Ascending aorta (tissue), 2 donors: ENCODE data around the gene AURKA. TPM values are rescaled to one million over a fixed set of nuclear protein-coding genes. Genes with fewer than 3 reads are reported as not detected.

Experiments
- DNase-seq, 2 donors: peaks; one replicate each; pipeline ENCODE4 v3.0.0-alpha.2; 2019; ENCODE audit warnings: low spot score in 2 of 2
- H3K27ac ChIP-seq, 2 donors: fragments of 200-600 bp; sonication (generic); one replicate each; pipeline ENCODE4 v1.5.1; 2016 to 2017; ENCODE audit warnings: mild to moderate bottlenecking in 1 of 2
- H3K27me3 ChIP-seq: fragments of 200-600 bp; sonication (generic); one replicate; pipeline ENCODE4 v1.5.1; 2017
- H3K36me3 ChIP-seq, 2 donors: fragments of 200-600 bp; sonication (generic); one replicate each; pipeline ENCODE4 v1.5.1; 2016
- H3K4me1 ChIP-seq, 2 donors: fragments of 200-600 bp; sonication (generic); one replicate each; pipeline ENCODE4 v1.5.1; 2016 to 2017; ENCODE audit warnings: mild to moderate bottlenecking in 1 of 2
- H3K4me3 ChIP-seq, 2 donors: fragments of 200-600 bp; sonication (generic); one replicate each; pipeline ENCODE4 v1.5.1; 2016 to 2017; ENCODE audit warnings: mild to moderate bottlenecking in 1 of 2
- H3K9me3 ChIP-seq, 2 donors: fragments of 200-600 bp; sonication (generic); one replicate each; pipeline ENCODE4 v1.5.1; 2016
- intact Hi-C: fragments of 100-400 bp; cut with DNase I; formaldehyde crosslinking; loops from one replicate; pipeline ENCODE4 v1.15.1; 2023
- total RNA-seq: library from RNA; depleted of rRNA; stranded (reverse); fragments of >200 nt; gene quantifications from one replicate; pipeline ENCODE4 v1.1.0, GENCODE V29; 2016
- TF ChIP-seq, protein P1 (sequence below), 3 experiments: fragments of 200-600 bp in 2 of 3; fragments of 450-650 bp in 1 of 3; sonication (generic) in 2 of 3; IDR thresholded peaks; one replicate each; pipeline ENCODE4 v1.5.1; 2016 to 2019; ENCODE audit warnings: antibody characterized with exemption in 3 of 3, mild to moderate bottlenecking in 1 of 3, moderate library complexity in 1 of 3

The AURKA gene
- total RNA-seq, 1 donor from 2014 or later: not detected

GRCh38 chr20:56353356-56353755 is 38.7 kb downstream of the AURKA start:
- intact Hi-C loops: no loop called here
- TF ChIP-seq, protein P1, sequence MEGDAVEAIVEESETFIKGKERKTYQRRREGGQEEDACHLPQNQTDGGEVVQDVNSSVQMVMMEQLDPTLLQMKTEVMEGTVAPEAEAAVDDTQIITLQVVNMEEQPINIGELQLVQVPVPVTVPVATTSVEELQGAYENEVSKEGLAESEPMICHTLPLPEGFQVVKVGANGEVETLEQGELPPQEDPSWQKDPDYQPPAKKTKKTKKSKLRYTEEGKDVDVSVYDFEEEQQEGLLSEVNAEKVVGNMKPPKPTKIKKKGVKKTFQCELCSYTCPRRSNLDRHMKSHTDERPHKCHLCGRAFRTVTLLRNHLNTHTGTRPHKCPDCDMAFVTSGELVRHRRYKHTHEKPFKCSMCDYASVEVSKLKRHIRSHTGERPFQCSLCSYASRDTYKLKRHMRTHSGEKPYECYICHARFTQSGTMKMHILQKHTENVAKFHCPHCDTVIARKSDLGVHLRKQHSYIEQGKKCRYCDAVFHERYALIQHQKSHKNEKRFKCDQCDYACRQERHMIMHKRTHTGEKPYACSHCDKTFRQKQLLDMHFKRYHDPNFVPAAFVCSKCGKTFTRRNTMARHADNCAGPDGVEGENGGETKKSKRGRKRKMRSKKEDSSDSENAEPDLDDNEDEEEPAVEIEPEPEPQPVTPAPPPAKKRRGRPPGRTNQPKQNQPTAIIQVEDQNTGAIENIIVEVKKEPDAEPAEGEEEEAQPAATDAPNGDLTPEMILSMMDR (IDR thresholded peaks at IDR 0.05): no peak
- no peaks in the 10 kb centered on the region for H3K27me3 ChIP-seq
- no peak overlapping the region for H3K27ac ChIP-seq
- H3K36me3 ChIP-seq: no peaks in the 10 kb centered on the region
- peaks cover 0 to 3% of the 10 kb centered on the region in 2 donors for H3K4me1 ChIP-seq
- no peaks in the 10 kb centered on the region for H3K9me3 ChIP-seq
- H3K4me3 ChIP-seq: no peak overlapping the region
- DNase-seq: no peak

- H3K36me3 ChIP-seq: no peaks in the 10 kb centered on the region
- H3K9me3 ChIP-seq: no peaks in the 10 kb centered on the region
- no peak for DNase-seq
- H3K27ac ChIP-seq: no peak overlapping the region
- TF ChIP-seq, protein P1 (IDR thresholded peaks at IDR 0.05): no peak
- intact Hi-C loops: no loop called here
- H3K4me1 ChIP-seq: no peaks in the 10 kb centered on the region
- no peak overlapping the region for H3K4me3 ChIP-seq
- H3K27me3 ChIP-seq: no peaks in the 10 kb centered on the region
Measured at GRCh38 chr20:56352345-56353055, 39.5 kb downstream of the AURKA start.

- DNase-seq: no peak
- intact Hi-C loops: no loop called here
Measured at GRCh38 chr20:56350842-56351241, 41.2 kb downstream of the AURKA start.

GRCh38 chr20:56348746-56349145 is 43.3 kb downstream of the AURKA start:
- DNase-seq: no peak
- no peaks in the 10 kb centered on the region for H3K27me3 ChIP-seq
- H3K4me1 ChIP-seq: no peaks in the 10 kb centered on the region
- H3K4me3 ChIP-seq: no peak overlapping the region
- intact Hi-C loops: no loop called here
- no peaks in the 10 kb centered on the region for H3K9me3 ChIP-seq
- no peaks in the 10 kb centered on the region for H3K36me3 ChIP-seq
- TF ChIP-seq, protein P1 (IDR thresholded peaks at IDR 0.05): no peak
- no peak overlapping the region for H3K27ac ChIP-seq

More at GRCh38 chr20:56350842-56351241, 41.2 kb downstream of the AURKA start:
- H3K36me3 ChIP-seq: no peaks in the 10 kb centered on the region
- no peaks in the 10 kb centered on the region for H3K27me3 ChIP-seq
- TF ChIP-seq, protein P1 (IDR thresholded peaks at IDR 0.05): no peak
- H3K27ac ChIP-seq: no peak overlapping the region
- no peak overlapping the region for H3K4me3 ChIP-seq
- no peaks in the 10 kb centered on the region for H3K9me3 ChIP-seq
- H3K4me1 ChIP-seq: no peaks in the 10 kb centered on the region

DNA sequence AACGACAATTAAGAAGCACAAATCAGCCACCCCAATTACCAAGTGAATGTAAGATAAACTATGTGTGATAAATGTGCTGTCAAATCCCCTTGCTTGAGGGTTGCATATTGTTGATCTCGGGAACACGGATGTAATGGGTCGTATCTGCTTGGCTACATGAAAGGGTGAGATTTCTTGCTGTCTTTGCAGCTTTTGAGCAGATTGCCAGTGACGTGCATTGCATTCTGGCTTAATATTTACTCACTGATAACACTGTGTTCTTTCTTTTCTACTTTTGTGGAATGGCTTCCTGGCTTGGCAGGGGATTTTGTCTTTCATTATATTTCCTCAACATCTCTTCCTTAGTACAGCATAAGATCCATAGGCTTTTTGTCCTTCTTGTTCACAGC is 43.7 kb downstream of the AURKA start:
- Histone ChIP-seq H3K9me3 (no peaks in the 10 kb centered on the region), H3K27ac (no peak overlapping the region), H3K36me3 (no peaks in the 10 kb centered on the region), H3K27me3 (no peaks in the 10 kb centered on the region), H3K4me1 (no peaks in the 10 kb centered on the region), H3K4me3 (no peak overlapping the region)
- DNase-seq: no peak
- intact Hi-C loops: no loop called here
- TF ChIP-seq, protein P1 (IDR thresholded peaks at IDR 0.05): no peak
